Naive B cell (primary cell): ENCODE data around the gene SHISA7. TPM values are rescaled to one million over a fixed set of nuclear protein-coding genes. Genes with fewer than 3 reads are reported as not detected.
A peak's percentile ranks its signal among the peaks of the same experiment; 100 is the strongest.
"Not testable (repeated sequence)": the region's sequence is repeated elsewhere in the genome, so short reads cannot be mapped to it uniquely, and the experiment has no call there.

Source experiments
- ATAC-seq, 2 donors: fragments of 150-1000 bp; cut with Tn5 transposase; 2 replicates each; pipeline ENCODE4 v1.10.0; 2021; ENCODE audit warnings: low read depth in 2 of 2, mild to moderate bottlenecking in 2 of 2, moderate library complexity in 2 of 2
- DNase-seq: peaks from one replicate; pipeline ENCODE4 v3.0.0; 2022
- H3K27ac Mint-ChIP-seq, 6 donors: one replicate each; pipeline ENCODE4 v1.8.0; 2020 to 2022; ENCODE audit warnings: mild to moderate bottlenecking in 6 of 6, mixed read lengths in 6 of 6, moderate library complexity in 5 of 6, inconsistent platforms in 2 of 6
- H3K27me3 Mint-ChIP-seq, 3 donors: one replicate each; pipeline ENCODE4 v1.8.0; 2021 to 2022; ENCODE audit warnings: mixed read lengths in 3 of 3, mild to moderate bottlenecking in 1 of 3
- H3K36me3 Mint-ChIP-seq, 2 donors: one replicate each; pipeline ENCODE4 v1.8.0; 2020 to 2022; ENCODE audit warnings: mixed read lengths in 2 of 2, inconsistent platforms in 1 of 2, mild to moderate bottlenecking in 1 of 2
- H3K4me1 Mint-ChIP-seq, 3 donors: one replicate each; pipeline ENCODE4 v1.8.0; 2020 to 2022; ENCODE audit warnings: mixed read lengths in 3 of 3, inconsistent platforms in 1 of 3, mild to moderate bottlenecking in 1 of 3, moderate library complexity in 1 of 3
- H3K4me3 Mint-ChIP-seq, 8 donors: one replicate each; pipeline ENCODE4 v1.8.0; 2020 to 2022; ENCODE audit warnings: mild to moderate bottlenecking in 8 of 8, mixed read lengths in 8 of 8, moderate library complexity in 8 of 8, inconsistent platforms in 2 of 8
- H3K9me3 Mint-ChIP-seq, 7 donors: one replicate each; pipeline ENCODE4 v1.8.0; 2020 to 2022; ENCODE audit warnings: mixed read lengths in 7 of 7, mild to moderate bottlenecking in 5 of 7, inconsistent platforms in 2 of 7, moderate library complexity in 1 of 7
- polyA plus RNA-seq, 6 donors: library from polyadenylated mRNA; unstranded; fragments of 300-500 nt; fragmentation: Illumina TruSeq; gene quantifications; one replicate each; pipeline ENCODE4 v1.2.3, GENCODE V29; 2021; ENCODE audit warnings: low read depth in 6 of 6

The SHISA7 gene
- polyA plus RNA-seq, 6 donors from 2014 or later: not detected

DNA sequence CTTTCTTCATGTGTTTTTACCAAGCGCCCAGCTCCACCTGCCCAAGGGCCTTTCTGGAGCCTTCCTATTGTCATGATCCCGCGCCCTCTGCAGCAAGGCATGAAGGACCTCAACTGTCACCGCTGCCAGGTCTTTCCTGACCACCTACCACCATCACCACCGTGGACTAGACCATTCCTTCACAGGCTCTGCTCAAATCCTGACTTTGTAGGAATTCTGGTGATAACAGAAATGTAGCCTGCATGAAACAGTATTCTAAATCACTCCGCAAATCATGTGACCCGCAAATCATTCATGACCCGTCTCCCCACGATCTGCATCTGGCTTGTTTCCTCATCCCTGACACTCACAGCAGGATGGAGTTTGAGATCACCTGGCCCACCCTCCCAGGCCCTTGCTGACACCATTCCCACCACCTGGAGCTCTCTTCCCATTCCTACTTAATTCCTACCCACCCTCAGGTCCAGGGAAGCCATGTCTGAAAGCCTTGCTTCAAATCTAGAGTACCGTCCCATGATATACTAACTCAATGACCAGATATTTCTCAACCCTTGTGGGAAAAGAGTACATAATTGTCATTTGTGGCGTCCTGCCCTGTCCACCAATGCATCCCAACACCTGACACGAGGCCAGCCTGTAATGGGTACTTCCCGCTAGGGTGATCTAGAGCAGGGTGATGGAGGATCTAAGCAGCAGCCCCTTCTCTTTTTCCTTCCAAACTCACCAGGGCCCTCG is 36.8 kb downstream of the SHISA7 start:
- DNase-seq (no peak), ATAC-seq (no peak)
- Mint-ChIP-seq H3K4me3 (peak overlapping the region; percentile 78 to 92 (median 88)), H3K27me3 (no peaks in the 10 kb centered on the region), H3K4me1 (peaks cover 20 to 31% (median 26%) of the 10 kb centered on the region in 3 donors), H3K36me3 (peaks cover 12 to 26% of the 10 kb centered on the region in 2 donors), H3K9me3 (peaks cover 2 to 11% (median 8%) of the 10 kb centered on the region in 7 donors), H3K27ac (peak overlapping the region; percentile 76 to 99 (median 94))

DNA sequence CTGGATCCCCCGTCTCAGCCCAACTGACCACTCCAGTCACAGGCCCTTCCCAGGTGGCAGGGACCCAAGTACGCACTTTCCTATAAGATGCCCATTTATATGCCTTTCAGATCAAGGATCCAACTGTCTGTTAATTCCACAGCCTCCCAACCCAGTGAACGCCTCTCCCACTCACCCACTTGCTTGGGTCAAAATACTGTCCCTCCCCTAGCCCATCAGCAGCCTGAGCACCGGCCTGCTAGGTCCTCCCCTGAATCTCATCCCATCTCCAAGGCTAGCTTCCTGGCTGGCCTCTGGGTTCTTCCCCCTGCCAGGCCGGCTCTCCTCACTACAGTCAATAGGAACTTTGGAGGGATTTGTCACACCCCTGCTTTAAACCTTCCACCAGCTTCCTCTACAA is 37.5 kb downstream of the SHISA7 start:
- DNase-seq: no peak
- no peak for ATAC-seq
- Mint-ChIP-seq H3K36me3 (peaks cover 12 to 26% of the 10 kb centered on the region in 2 donors), H3K4me1 (peaks cover 20 to 31% (median 26%) of the 10 kb centered on the region in 3 donors), H3K4me3 (peak overlapping the region in 6 of 8 donors; percentile 78 to 92 (median 86)), H3K27ac (peak overlapping the region in 5 of 6 donors; percentile 28 to 94 (median 91)), H3K9me3 (peaks cover 2 to 11% (median 6%) of the 10 kb centered on the region in 7 donors), H3K27me3 (no peaks in the 10 kb centered on the region)

- Mint-ChIP-seq H3K36me3 (peaks cover 12 to 24% of the 10 kb centered on the region in 2 donors), H3K9me3 (no peaks in the 10 kb centered on the region), H3K4me1 (peaks cover 17 to 22% (median 18%) of the 10 kb centered on the region in 3 donors), H3K27ac (peak overlapping the region in 1 of 6 donors; percentile 41), H3K27me3 (no peaks in the 10 kb centered on the region), H3K4me3 (peak overlapping the region in 1 of 8 donors; percentile 30)
- ATAC-seq (no peak), DNase-seq (no peak)
Measured at GRCh38 chr19:55402509-55402908, 40.6 kb downstream of the SHISA7 start.

DNA sequence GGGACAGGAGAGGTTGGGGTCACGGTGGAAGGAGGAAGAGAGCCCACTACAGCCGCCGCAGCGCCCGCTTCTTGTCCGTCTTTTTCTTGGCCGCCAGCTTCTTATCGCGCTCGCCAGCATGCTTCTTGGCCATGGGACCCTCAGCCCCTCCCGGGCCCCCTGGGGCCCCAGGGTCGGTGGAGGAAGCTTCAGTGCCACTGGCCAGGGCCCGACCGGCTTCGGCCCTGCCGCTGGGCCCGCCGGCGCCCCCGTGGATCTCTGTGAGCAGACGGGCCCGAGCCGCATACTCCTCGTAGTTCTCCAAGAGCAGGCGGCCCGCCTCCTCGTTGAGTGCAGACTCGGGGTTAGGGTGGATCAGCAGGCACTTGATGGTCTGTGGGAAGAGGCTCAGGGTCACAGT is 41.7 kb downstream of the SHISA7 start:
- Mint-ChIP-seq H3K36me3 (peaks cover 12 to 17% of the 10 kb centered on the region in 2 donors), H3K4me1 (peaks cover 12 to 17% (median 13%) of the 10 kb centered on the region in 3 donors)
- not testable (repeated sequence) for H3K9me3 Mint-ChIP-seq, ATAC-seq, H3K27ac Mint-ChIP-seq, H3K4me3 Mint-ChIP-seq, H3K27me3 Mint-ChIP-seq, DNase-seq

GRCh38 chr19:55400281-55401087 is 42.6 kb downstream of the SHISA7 start:
- peak overlapping the region in 2 of 8 donors; percentile 3 to 53 for H3K4me3 Mint-ChIP-seq

DNA sequence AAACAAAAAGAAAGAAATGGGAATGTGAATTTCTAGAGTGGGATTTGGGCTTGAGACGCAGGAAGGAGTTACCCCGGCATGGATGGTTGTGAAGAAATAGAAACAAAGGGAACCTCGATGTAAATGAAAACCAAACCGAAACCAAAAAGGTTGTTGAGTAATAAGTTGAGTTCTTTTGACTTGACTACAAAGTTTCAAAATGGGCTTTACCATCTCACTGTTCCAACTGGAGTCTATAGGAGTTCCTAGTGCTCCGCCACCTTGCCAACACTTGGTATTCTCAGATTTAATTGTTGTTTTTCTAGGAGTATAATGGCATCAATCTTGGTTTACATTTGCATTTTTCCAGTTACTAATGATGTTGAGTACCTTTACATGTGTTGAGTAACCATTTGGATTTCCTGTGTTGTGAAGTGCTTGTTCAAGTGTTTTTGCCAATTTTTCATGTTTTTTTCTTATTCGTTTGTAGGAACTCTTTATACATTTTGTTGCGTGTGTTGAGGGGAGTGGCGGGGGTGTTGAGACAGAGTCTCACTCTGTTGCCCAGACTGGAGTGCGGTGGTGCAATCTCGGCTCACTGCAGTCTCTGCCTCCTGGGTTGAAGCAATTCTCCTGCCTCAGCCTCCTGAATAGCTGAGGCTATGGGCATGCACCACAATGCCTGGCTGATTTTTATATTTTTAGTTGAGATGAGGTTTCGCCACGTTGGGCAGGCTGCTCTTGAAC is 44.7 kb downstream of the SHISA7 start:
- ATAC-seq (no peak), DNase-seq (no peak)
- H3K4me3 Mint-ChIP-seq: peak overlapping the region in 1 of 8 donors; percentile 30
- H3K27me3 Mint-ChIP-seq: no peaks in the 10 kb centered on the region
- no peaks in the 10 kb centered on the region for H3K9me3 Mint-ChIP-seq
- peak overlapping the region in 2 of 6 donors; percentile 49 to 52 for H3K27ac Mint-ChIP-seq
- peaks cover 0 to 6% (median 2%) of the 10 kb centered on the region in 3 donors for H3K4me1 Mint-ChIP-seq
- H3K36me3 Mint-ChIP-seq: peaks cover 4 to 5% of the 10 kb centered on the region in 2 donors

More at GRCh38 chr19:55400281-55401087, 42.6 kb downstream of the SHISA7 start:
- H3K27ac Mint-ChIP-seq: no peak overlapping the region
- H3K4me1 Mint-ChIP-seq: peaks cover 3 to 8% (median 4%) of the 10 kb centered on the region in 3 donors
- H3K9me3 Mint-ChIP-seq: no peaks in the 10 kb centered on the region
- H3K27me3 Mint-ChIP-seq: no peaks in the 10 kb centered on the region
- ATAC-seq (no peak), DNase-seq (no peak)
- peaks cover 6 to 8% of the 10 kb centered on the region in 2 donors for H3K36me3 Mint-ChIP-seq

DNA sequence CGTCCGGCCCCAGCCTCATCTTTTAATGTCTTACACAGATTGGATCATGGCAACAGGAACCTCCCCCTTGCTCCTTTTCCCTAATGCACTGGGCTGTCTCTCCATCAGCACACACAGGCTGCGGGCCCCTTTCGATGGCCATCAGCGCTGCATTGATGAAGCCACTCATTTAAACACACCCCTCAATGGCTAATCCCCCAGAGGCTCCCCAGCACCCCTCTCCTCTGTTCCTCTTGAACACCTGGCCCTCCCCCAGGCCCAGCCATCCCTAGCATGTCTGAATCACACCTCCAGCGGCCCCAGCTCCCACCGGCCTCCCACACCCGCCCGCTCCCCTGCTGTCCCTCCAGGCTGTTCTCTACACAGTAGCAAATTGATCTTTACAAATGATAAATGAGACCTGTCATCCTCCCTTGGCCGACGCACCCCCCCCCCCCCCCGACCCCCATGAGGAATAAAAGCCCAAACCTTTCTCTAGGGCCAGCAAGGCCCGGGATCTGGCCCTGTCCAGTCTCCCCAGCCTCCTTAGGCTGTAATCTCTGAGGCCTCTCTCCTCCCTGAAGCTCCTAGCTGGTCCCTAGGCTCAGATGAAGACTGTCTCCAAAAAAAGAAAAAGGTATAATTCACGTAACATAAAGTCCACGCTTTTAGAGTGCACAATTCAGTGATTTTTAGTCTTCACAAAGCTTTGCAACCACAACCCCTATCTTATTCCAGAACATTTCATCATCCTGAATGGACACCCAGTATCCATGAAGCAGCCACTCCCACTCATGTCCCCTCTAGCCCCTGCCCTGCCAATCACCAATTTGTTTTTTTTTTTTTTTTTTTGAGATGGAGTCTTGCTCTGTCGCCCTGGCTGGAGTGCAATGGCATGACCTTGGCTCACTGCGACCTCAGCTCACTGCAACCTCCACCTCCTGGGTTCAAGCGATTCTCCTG is 50.0 kb downstream of the SHISA7 start:
- no peak for ATAC-seq
- no peaks in the 10 kb centered on the region for H3K9me3 Mint-ChIP-seq
- H3K4me3 Mint-ChIP-seq: peak overlapping the region in 2 of 8 donors; percentile 17 to 41
- H3K27me3 Mint-ChIP-seq: no peaks in the 10 kb centered on the region
- peaks cover 0 to 5% of the 10 kb centered on the region in 2 donors for H3K36me3 Mint-ChIP-seq
- H3K27ac Mint-ChIP-seq: peak overlapping the region in 3 of 6 donors; percentile 30 to 86 (median 60)
- DNase-seq: no peak
- H3K4me1 Mint-ChIP-seq: peaks cover 27 to 37% (median 30%) of the 10 kb centered on the region in 3 donors

- peaks cover 0 to 5% of the 10 kb centered on the region in 2 donors for H3K36me3 Mint-ChIP-seq
- H3K27me3 Mint-ChIP-seq: no peaks in the 10 kb centered on the region
- peak overlapping the region in 3 of 6 donors; percentile 70 to 84 (median 76) for H3K27ac Mint-ChIP-seq
- no peak for DNase-seq
- H3K4me1 Mint-ChIP-seq: peaks cover 30 to 48% (median 35%) of the 10 kb centered on the region in 3 donors
- H3K9me3 Mint-ChIP-seq: no peaks in the 10 kb centered on the region
- ATAC-seq: no peak
- H3K4me3 Mint-ChIP-seq: peak overlapping the region in 1 of 8 donors; percentile 47
Measured at GRCh38 chr19:55391702-55392615, 51.1 kb downstream of the SHISA7 start.

GRCh38 chr19:55391191-55391670 is 51.9 kb downstream of the SHISA7 start:
- Mint-ChIP-seq H3K36me3 (peaks cover 0 to 5% of the 10 kb centered on the region in 2 donors), H3K4me1 (peaks cover 37 to 55% (median 42%) of the 10 kb centered on the region in 3 donors), H3K27ac (peak overlapping the region in 1 of 6 donors; percentile 42), H3K27me3 (no peaks in the 10 kb centered on the region), H3K9me3 (no peaks in the 10 kb centered on the region), H3K4me3 (no peak overlapping the region)
- DNase-seq (no peak), ATAC-seq (no peak)

DNA sequence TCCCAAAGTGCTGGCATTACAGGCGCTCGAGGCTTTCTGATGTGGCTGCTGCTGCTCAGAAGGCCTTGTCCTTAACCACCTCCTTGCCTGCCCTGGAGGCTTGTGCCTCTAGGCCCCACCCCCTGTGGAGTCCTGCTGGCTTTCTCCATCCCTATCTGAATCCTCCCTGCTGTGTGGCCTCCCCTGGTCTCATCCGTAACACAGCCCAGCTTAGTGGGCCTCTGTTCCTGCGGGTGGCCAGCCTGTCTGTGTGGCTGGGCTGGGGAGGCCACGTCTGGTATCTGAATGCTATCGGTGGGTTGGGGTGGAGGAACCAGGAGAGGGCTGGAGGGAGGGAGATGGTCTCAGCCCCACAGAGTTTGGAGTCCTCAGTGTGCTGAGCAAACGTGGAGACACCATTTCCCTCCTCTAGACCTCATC is 52.6 kb downstream of the SHISA7 start:
- Mint-ChIP-seq H3K36me3 (peaks cover 0 to 9% of the 10 kb centered on the region in 2 donors), H3K27ac (peak overlapping the region in 3 of 6 donors; percentile 56 to 76 (median 72)), H3K9me3 (peaks cover 0 to 5% (median 0%) of the 10 kb centered on the region in 7 donors), H3K4me1 (peaks cover 43 to 62% (median 49%) of the 10 kb centered on the region in 3 donors), H3K4me3 (peak overlapping the region in 2 of 8 donors; percentile 21 to 78), H3K27me3 (no peaks in the 10 kb centered on the region)
- no peak for DNase-seq
- no peak for ATAC-seq
